IMR-90 (cell line): ENCODE results near the gene TESK2. TPM values are rescaled to one million over a fixed set of nuclear protein-coding genes. Genes with fewer than 3 reads are reported as not detected.

ENCODE experiments used
- ATAC-seq: fragments of 200-7000 bp; cut with Tn5 transposase; 2 replicates; pipeline ENCODE4 v1.9.1; 2020; ENCODE audit warnings: low read depth, mild to moderate bottlenecking, moderate library complexity
- BruUV-seq: library from RNA; stranded (reverse); fragments of 400-500 nt; replicated peaks from 2 replicates; lab custom pipeline; 2021; lab: Mats Ljungman, UMichigan
- CTCF ChIA-PET: fragments of 300-600 bp; formaldehyde crosslinking; extraction: SDS; loops from one replicate; lab custom pipeline; 2021; ENCODE audit warnings: antibody characterized with exemption; lab: Yijun Ruan, JAX
- POLR2A ChIA-PET: fragments of 300-600 bp; sonication (Branson Sonifier 250); formaldehyde crosslinking; loops from one replicate; lab custom pipeline; 2022; ENCODE audit warnings: antibody characterized with exemption; ENCODE audit not compliant: unreplicated experiment; lab: Charles Lee
- DNase-seq: peaks from one replicate; pipeline ENCODE4 v3.0.0; 2013
- H2AFZ ChIP-seq: replicated peaks from 2 replicates; pipeline ENCODE3; 2013; ENCODE audit warnings: low read length, mild to moderate bottlenecking; ENCODE audit not compliant: poor library complexity
- H2AK5ac ChIP-seq: 2 replicates; pipeline ENCODE4 v1.6.1; 2013; ENCODE audit warnings: low read depth, low read length, inconsistent platforms
- H2AK9ac ChIP-seq: replicated peaks from 2 replicates; pipeline ENCODE3; 2013; ENCODE audit warnings: mild to moderate bottlenecking, low read depth, low read length, moderate library complexity; ENCODE audit not compliant: poor library complexity
- H2BK120ac ChIP-seq: 2 replicates; pipeline ENCODE4 v1.6.1; 2013; ENCODE audit warnings: low read depth, low read length, inconsistent platforms
- H2BK15ac ChIP-seq: 3 replicates; pipeline ENCODE4 v1.6.1; 2013; ENCODE audit warnings: low read depth, low read length, inconsistent platforms
- H2BK20ac ChIP-seq: 2 replicates; pipeline ENCODE4 v1.6.1; 2013; ENCODE audit warnings: low read depth, mild to moderate bottlenecking, inconsistent platforms, low read length, moderate library complexity
- H2BK5ac ChIP-seq: 2 replicates; pipeline ENCODE4 v1.6.1; 2013; ENCODE audit warnings: mild to moderate bottlenecking, low read depth, low read length, inconsistent platforms; ENCODE audit not compliant: poor library complexity, severe bottlenecking
- H3K14ac ChIP-seq: replicated peaks from 2 replicates; pipeline ENCODE4 v1.6.1; 2013; ENCODE audit warnings: low read depth, low read length, inconsistent platforms
- H3K18ac ChIP-seq: 2 replicates; pipeline ENCODE4 v1.6.1; 2013; ENCODE audit warnings: low read depth, low read length, control low read depth
- H3K23ac ChIP-seq: 2 replicates; pipeline ENCODE4 v1.6.1; 2013; ENCODE audit warnings: low read depth, low read length, inconsistent platforms
- H3K27ac ChIP-seq: 2 replicates; pipeline ENCODE4 v1.5.1; 2013; ENCODE audit warnings: mild to moderate bottlenecking, control low read depth, low read length; ENCODE audit not compliant: insufficient read depth
- H3K27me3 ChIP-seq: 2 replicates; pipeline ENCODE4 v1.6.1; 2013; ENCODE audit warnings: low read length; ENCODE audit not compliant: control insufficient read depth, insufficient read depth
- H3K36me3 ChIP-seq: 2 replicates; pipeline ENCODE4 v1.6.1; 2013; ENCODE audit warnings: low read length, mixed read lengths; ENCODE audit not compliant: control insufficient read depth, insufficient read depth
- H3K4ac ChIP-seq: 2 replicates; pipeline ENCODE4 v1.6.1; 2013; ENCODE audit warnings: low read depth, low read length, inconsistent platforms
- H3K4me1 ChIP-seq: 2 replicates; pipeline ENCODE4 v1.6.1; 2013; ENCODE audit warnings: low read length, mixed read lengths; ENCODE audit not compliant: control insufficient read depth, insufficient read depth
- H3K4me2 ChIP-seq: 2 replicates; pipeline ENCODE4 v1.6.1; 2013; ENCODE audit warnings: low read depth, mild to moderate bottlenecking, control low read depth, low read length, moderate library complexity
- H3K4me3 ChIP-seq: 2 replicates; pipeline ENCODE4 v1.5.1; 2013; ENCODE audit warnings: low read depth, mild to moderate bottlenecking, control low read depth, low read length, moderate library complexity; ENCODE audit not compliant: insufficient read depth
- H3K56ac ChIP-seq: 2 replicates; pipeline ENCODE4 v1.6.1; 2013; ENCODE audit warnings: low read length, inconsistent platforms; ENCODE audit not compliant: insufficient read depth; ENCODE audit errors: extremely low read depth
- H3K79me1 ChIP-seq, 2 experiments: 2 replicates each; pipeline ENCODE4 v1.6.1; 2013; ENCODE audit warnings: low read length in 2 of 2, inconsistent platforms in 1 of 2, low read depth in 1 of 2
- H3K9ac ChIP-seq: 2 replicates; pipeline ENCODE4 v1.6.1; 2013; ENCODE audit warnings: low read depth, low read length, control low read depth
- H3K9me1 ChIP-seq: 2 replicates; pipeline ENCODE4 v1.6.1; 2013; ENCODE audit warnings: low read length, inconsistent platforms; ENCODE audit not compliant: insufficient read depth
- H3K9me3 ChIP-seq: 2 replicates; pipeline ENCODE4 v1.6.1; 2013; ENCODE audit warnings: low read length; ENCODE audit not compliant: control insufficient read depth, insufficient read depth
- H4K20me1 ChIP-seq: 2 replicates; pipeline ENCODE4 v1.6.1; 2013; ENCODE audit warnings: low read length, inconsistent platforms; ENCODE audit not compliant: insufficient read depth
- H4K5ac ChIP-seq: 2 replicates; pipeline ENCODE4 v1.6.1; 2013; ENCODE audit warnings: mild to moderate bottlenecking, low read depth, low read length, control low read depth
- H4K8ac ChIP-seq, 2 experiments: 2 replicates each; pipeline ENCODE4 v1.6.1; 2013; ENCODE audit warnings: low read depth in 2 of 2, low read length in 2 of 2, control low read depth in 1 of 2, inconsistent platforms in 1 of 2
- H4K91ac ChIP-seq: 2 replicates; pipeline ENCODE4 v1.6.1; 2013; ENCODE audit warnings: low read depth, low read length, inconsistent platforms; ENCODE audit not compliant: insufficient read depth
- BHLHE40 ChIP-seq: fragments of 150-350 bp; IDR thresholded peaks from 2 replicates; pipeline ENCODE4 v1.6.1; 2016; ENCODE audit warnings: mild to moderate bottlenecking, low read depth, low read length
- CEBPB ChIP-seq: IDR thresholded peaks from 2 replicates; pipeline ENCODE4 v1.6.1; 2012; ENCODE audit warnings: low read depth, low read length, improper control_type of control experiment
- CHD1 ChIP-seq: IDR thresholded peaks from 2 replicates; pipeline ENCODE4 v1.6.1; 2012; ENCODE audit warnings: low read depth, low read length, improper control_type of control experiment
- CTCF ChIP-seq: conservative IDR thresholded peaks from 2 replicates; pipeline ENCODE4 v1.5.1; 2012; ENCODE audit warnings: mild to moderate bottlenecking, low read depth, low read length, improper control_type of control experiment
- ELK1 ChIP-seq: fragments of 150-350 bp; IDR thresholded peaks from 2 replicates; pipeline ENCODE4 v1.6.1; 2016; ENCODE audit warnings: low read depth, mild to moderate bottlenecking, low read length, moderate library complexity, borderline replicate concordance
- FOS ChIP-seq: fragments of 150-350 bp; IDR thresholded peaks from 2 replicates; pipeline ENCODE4 v1.6.1; 2016; ENCODE audit warnings: low read depth, low read length
- MAFK ChIP-seq: IDR thresholded peaks from 2 replicates; pipeline ENCODE4 v1.6.1; 2012; ENCODE audit warnings: low read depth, low read length, improper control_type of control experiment
- MAZ ChIP-seq: IDR thresholded peaks from 2 replicates; pipeline ENCODE4 v1.6.1; 2012; ENCODE audit warnings: low read depth, mild to moderate bottlenecking, low read length, improper control_type of control experiment, moderate library complexity, borderline replicate concordance
- MXI1 ChIP-seq: IDR thresholded peaks from 2 replicates; pipeline ENCODE4 v1.6.1; 2012; ENCODE audit warnings: low read depth, mild to moderate bottlenecking, low read length, moderate library complexity, borderline replicate concordance
- NFE2L2 ChIP-seq: fragments of 150-350 bp; IDR thresholded peaks from 2 replicates; pipeline ENCODE4 v1.6.1; 2016; ENCODE audit warnings: low read depth, mild to moderate bottlenecking, low read length
- POLR2A ChIP-seq: IDR thresholded peaks from 2 replicates; pipeline ENCODE4 v1.6.1; 2012; ENCODE audit warnings: mild to moderate bottlenecking, low read depth, low read length
- RAD21 ChIP-seq: IDR thresholded peaks from 2 replicates; pipeline ENCODE4 v1.6.1; 2012; ENCODE audit warnings: low read length, improper control_type of control experiment
- RCOR1 ChIP-seq: IDR thresholded peaks from 2 replicates; pipeline ENCODE4 v1.6.1; 2012; ENCODE audit warnings: mild to moderate bottlenecking, low read length, improper control_type of control experiment; ENCODE audit not compliant: insufficient replicate concordance
- RFX5 ChIP-seq: IDR thresholded peaks from 2 replicates; pipeline ENCODE4 v1.8.0; 2012; ENCODE audit warnings: low read depth, mild to moderate bottlenecking, low read length, moderate library complexity
- SMC3 ChIP-seq: fragments of 150-350 bp; IDR thresholded peaks from 2 replicates; pipeline ENCODE4 v1.6.1; 2016; ENCODE audit warnings: low read depth, mild to moderate bottlenecking, antibody characterized with exemption, low read length, moderate library complexity
- USF2 ChIP-seq: fragments of 150-350 bp; IDR thresholded peaks from 2 replicates; pipeline ENCODE4 v1.6.1; 2017; ENCODE audit warnings: mild to moderate bottlenecking, antibody characterized with exemption, low read length, low read depth
- WGBS, 2 experiments: methylation state at CpG; one replicate each; pipeline versions ENCODE4 v1.1.5 to v1.1.7; 2013; ENCODE audit warnings: missing lambda C conversion rate in 2 of 2; ENCODE audit not compliant: insufficient read length in 1 of 2; ENCODE audit errors: extremely low coverage in 2 of 2; 5-methylcytosine and 5-hydroxymethylcytosine counted together
- dilution Hi-C: fragments of 300-500 bp; cut with HindIII; formaldehyde crosslinking; loops from one replicate; pipeline ENCODE4 v1.14.3; 2018; ENCODE audit warnings: low sequenced_read_pairs; ENCODE audit not compliant: unreplicated experiment
- in situ Hi-C: fragments of 300-500 bp; cut with MboI; formaldehyde crosslinking; loops from 3 replicates; pipeline ENCODE4 v1.14.3; 2019; ENCODE audit warnings: low sequenced_read_pairs, inconsistent platforms, mixed read lengths
- intact Hi-C: fragments of 100-400 bp; cut with micrococcal nuclease; formaldehyde crosslinking; loops from 2 replicates; pipeline ENCODE4 v1.10.0; 2022
- polyA plus RNA-seq, 3 experiments: library from polyadenylated mRNA; depleted of rRNA; stranded (reverse); fragments of >200 nt; gene quantifications; 2 replicates each; pipeline ENCODE4 v1.2.3, GENCODE V29; 2012; ENCODE audit warnings: low replicate concordance in 1 of 3
- total RNA-seq: library from RNA; depleted of rRNA; stranded (reverse); fragments of >200 nt; gene quantifications from 2 replicates; pipeline ENCODE4 v1.2.3, GENCODE V29; 2012

Gene TESK2
- total and polyA plus RNA-seq, 2 of the 4 experiments (the other 2 are of a cell fraction) = 0.90 to 1.3 TPM

- ChIA-PET POLR2A (no interaction called here), CTCF (no interaction called here)
- no peak for TF ChIP-seq NFE2L2
- no peak for TF ChIP-seq MAFK
- TF ChIP-seq RAD21 = no peak
- TF ChIP-seq RCOR1 = no peak
- no peak for TF ChIP-seq CHD1
- no peak for TF ChIP-seq SMC3
- TF ChIP-seq ELK1 = no peak
- TF ChIP-seq CTCF = no peak
- no peak for TF ChIP-seq BHLHE40
- no peak for TF ChIP-seq FOS
- TF ChIP-seq MAZ = no peak
- no peak for TF ChIP-seq USF2
- no peak for TF ChIP-seq POLR2A
- TF ChIP-seq RFX5 = no peak
- no peak for TF ChIP-seq MXI1
- no peak for TF ChIP-seq CEBPB
- in situ Hi-C loops = no loop called here
- Histone ChIP-seq H3K79me1 (0 out of 4 replicates have a peak, but pooled peaks cover 0 to 2% of the 10 kb centered on the region in 2 experiments), H3K27ac (no peak overlapping the region), H2BK120ac (no peak overlapping the region), H3K4me2 (no peak overlapping the region), H2BK5ac (no peak overlapping the region), H3K14ac (no peak overlapping the region), H3K9me3 (no peaks in the 10 kb centered on the region), H3K4me1 (peaks cover 3% of the 10 kb centered on the region; the same call in 1 of the 2 replicates), H3K23ac (no peak overlapping the region), H3K4ac (no peak overlapping the region), H3K56ac (no peak overlapping the region), H2AK9ac (no peak overlapping the region), H2BK20ac (no peak overlapping the region), H3K9me1 (no peaks in the 10 kb centered on the region), H3K18ac (no peak overlapping the region), H2AFZ (no peak overlapping the region), H4K20me1 (peaks cover 4% of the 10 kb centered on the region; the same call in 1 of the 2 replicates), H2BK15ac (no peak overlapping the region), H3K36me3 (no peaks in the 10 kb centered on the region), H4K91ac (no peak overlapping the region), H4K8ac (no peak overlapping the region), H4K5ac (no peak overlapping the region), H3K27me3 (no peaks in the 10 kb centered on the region), H3K4me3 (no peak overlapping the region), H2AK5ac (no peak overlapping the region), H3K9ac (no peak overlapping the region)
- WGBS, 2 experiments = no CpG with 5 or more reads among the region's 1 CpG
- dilution Hi-C loops = no loop called here
- intact Hi-C loops = no loop called here
- ATAC-seq (no peak), DNase-seq (no peak)
- BruUV-seq = no TSS peak
Observed at GRCh38 chr1:45526135-45526644, 35.2 kb upstream of the TESK2 start.
